Stomach (tissue), 4 donors: ENCODE measurements around the gene SLC22A2.

Experiments
- CTCF ChIP-seq, 7 experiments: fragments of 450-650 bp in 4 of 7; fragments of 200-600 bp in 3 of 7; sonication (generic) in 3 of 7; IDR thresholded peaks; one replicate each; pipeline ENCODE4 v1.5.1; 2016 to 2019; ENCODE audit warnings: antibody characterized with exemption in 7 of 7, control low read depth in 2 of 7, mild to moderate bottlenecking in 1 of 7
- EP300 ChIP-seq: sonication (generic); formaldehyde crosslinking; IDR thresholded peaks from one replicate; pipeline ENCODE4 v1.6.1; 2017; ENCODE audit warnings: antibody characterized with exemption
- POLR2A ChIP-seq, 4 donors: fragments of 450-650 bp; IDR thresholded peaks; one replicate each; pipeline ENCODE4 v1.6.1; 2016; ENCODE audit warnings: antibody characterized with exemption in 4 of 4, control low read depth in 2 of 4, mild to moderate bottlenecking in 1 of 4, moderate library complexity in 1 of 4
- POLR2AphosphoS5 ChIP-seq, 3 donors: sonication (generic); formaldehyde crosslinking; IDR thresholded peaks; one replicate each; pipeline ENCODE4 v1.6.1; 2016; ENCODE audit warnings: antibody characterized with exemption in 3 of 3

GRCh38 chr6:160227769-160228161 lies 30.9 kb downstream of the SLC22A2 start:
- no peak for TF ChIP-seq CTCF (IDR thresholded peaks at IDR 0.05)
- TF ChIP-seq POLR2A (IDR thresholded peaks at IDR 0.05): no peak
- no peak for TF ChIP-seq EP300
- TF ChIP-seq POLR2AphosphoS5 (IDR thresholded peaks at IDR 0.05): no peak
